Measurements from ENCODE around the gene NOC3L.

NOC3L gene

DNA sequence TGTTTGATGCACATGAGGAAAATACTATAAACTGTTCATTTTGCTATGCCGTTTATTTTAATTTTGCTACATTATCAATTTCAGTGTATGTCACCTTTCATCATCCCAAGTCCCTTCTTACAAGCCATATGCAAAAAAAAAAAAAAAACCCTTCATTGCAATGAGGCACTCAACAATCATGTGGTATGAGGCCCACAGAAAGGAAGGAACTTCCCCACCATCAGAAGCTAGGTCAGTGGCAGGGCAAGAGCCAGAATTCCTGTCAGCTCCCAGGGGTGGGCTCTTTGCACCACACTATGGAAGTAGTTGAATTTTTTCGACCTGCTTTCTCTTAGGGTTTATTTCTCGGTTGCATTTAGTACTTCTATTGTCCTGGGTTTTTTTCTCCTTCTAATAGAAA is 75.4 kb downstream of the NOC3L start:
- Histone ChIP-seq H3K4me3 (ENCODE audit: low read depth in 1 of 2, low read length in 2 of 2) (no peak overlapping the region), H3K4me1 (ENCODE audit: control insufficient read depth in 1 of 2, insufficient read depth in 2 of 2, low read length in 2 of 2) (no peaks in the 10 kb centered on the region), H3K27me3 (ENCODE audit: control insufficient read depth in 1 of 2, insufficient read depth in 2 of 2, low read length in 2 of 2) (no peaks in the 10 kb centered on the region)

DNA sequence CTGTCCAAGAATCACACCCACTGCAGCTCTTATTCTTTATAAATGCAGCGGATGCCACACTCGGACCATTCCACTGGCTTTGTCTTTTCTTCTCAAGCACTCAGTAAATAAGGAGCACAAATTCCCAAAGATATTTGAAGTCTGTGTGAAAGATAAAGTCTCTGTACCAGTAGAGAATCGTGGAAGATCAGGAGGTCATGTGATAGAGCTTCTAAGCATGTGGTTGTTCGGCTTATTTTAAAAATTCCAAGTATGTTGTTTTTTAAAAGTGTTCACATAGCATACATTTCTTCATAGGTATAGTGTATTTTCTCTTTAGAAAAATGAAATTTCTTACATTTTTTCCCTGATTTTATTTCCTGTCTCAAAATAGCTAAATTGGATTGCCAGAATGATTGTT is 75.8 kb downstream of the NOC3L start:
- H3K27ac ChIP-seq (ENCODE audit: low read depth, low read length): no peak overlapping the region
- H3K9me3 ChIP-seq (ENCODE audit: control insufficient read depth in 1 of 2, low read length in 2 of 2): no peaks in the 10 kb centered on the region
- H3K4me1 ChIP-seq (ENCODE audit: control insufficient read depth in 1 of 2, insufficient read depth in 2 of 2, low read length in 2 of 2): no peaks in the 10 kb centered on the region
- H3K4me3 ChIP-seq (ENCODE audit: low read depth in 1 of 2, low read length in 2 of 2): no peak overlapping the region
- H3K27me3 ChIP-seq (ENCODE audit: control insufficient read depth in 1 of 2, insufficient read depth in 2 of 2, low read length in 2 of 2): no peaks in the 10 kb centered on the region
- H3K36me3 ChIP-seq (ENCODE audit: control insufficient read depth in 1 of 2, insufficient read depth in 2 of 2, low read length in 2 of 2): peaks cover 7 to 11% of the 10 kb centered on the region in 2 donors
- H3K9ac ChIP-seq (ENCODE audit: low read depth in 1 of 2, low read length in 2 of 2): no peak overlapping the region

More for the DNA sequence above, 75.4 kb downstream of the NOC3L start:
- Histone ChIP-seq H3K9ac (ENCODE audit: low read depth in 1 of 2, low read length in 2 of 2) (no peak overlapping the region), H3K36me3 (ENCODE audit: control insufficient read depth in 1 of 2, insufficient read depth in 2 of 2, low read length in 2 of 2) (peaks cover 7 to 11% of the 10 kb centered on the region in 2 donors), H3K9me3 (ENCODE audit: control insufficient read depth in 1 of 2, low read length in 2 of 2) (no peaks in the 10 kb centered on the region), H3K27ac (ENCODE audit: low read depth, low read length) (no peak overlapping the region)

DNA sequence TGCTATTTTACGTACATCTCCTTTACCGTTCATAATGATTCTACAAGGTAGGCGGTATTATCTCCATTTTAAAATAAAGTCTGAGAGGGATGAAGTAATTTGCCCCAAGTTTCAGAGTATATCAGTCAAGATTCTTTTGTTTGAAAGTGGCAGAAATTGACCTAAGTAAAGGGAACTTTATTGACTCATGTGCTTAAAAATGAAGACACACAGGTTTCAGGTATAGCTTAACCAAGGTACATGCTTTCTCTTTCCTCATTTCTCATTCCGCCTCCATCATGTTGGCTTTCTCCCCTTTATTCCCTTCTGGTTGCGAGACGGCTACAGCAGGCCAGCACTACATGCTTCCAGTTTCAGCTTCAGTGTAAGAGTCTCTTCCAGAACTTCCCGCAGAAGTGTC is 77.5 kb downstream of the NOC3L start:
- no peak overlapping the region for H3K27ac ChIP-seq (ENCODE audit: low read depth, low read length)
- H3K4me3 ChIP-seq (ENCODE audit: low read depth in 1 of 2, low read length in 2 of 2): no peak overlapping the region
- no peaks in the 10 kb centered on the region for H3K9me3 ChIP-seq (ENCODE audit: control insufficient read depth in 1 of 2, low read length in 2 of 2)
- no peaks in the 10 kb centered on the region for H3K27me3 ChIP-seq (ENCODE audit: control insufficient read depth in 1 of 2, insufficient read depth in 2 of 2, low read length in 2 of 2)
- peaks cover 7 to 15% of the 10 kb centered on the region in 2 donors for H3K36me3 ChIP-seq (ENCODE audit: control insufficient read depth in 1 of 2, insufficient read depth in 2 of 2, low read length in 2 of 2)
- H3K4me1 ChIP-seq (ENCODE audit: control insufficient read depth in 1 of 2, insufficient read depth in 2 of 2, low read length in 2 of 2): no peaks in the 10 kb centered on the region
- H3K9ac ChIP-seq (ENCODE audit: low read depth in 1 of 2, low read length in 2 of 2): no peak overlapping the region
